HG02840 (cell line): ENCODE data around the gene NLRP7.
"Not testable (repeated sequence)": the region's sequence is repeated elsewhere in the genome, so short reads cannot be mapped to it uniquely, and the experiment has no call there.

Experiments
- ATAC-seq: cut with Tn5 transposase; IDR thresholded peaks from one replicate; pipeline ENCODE4 v1.9.1; 2021; ENCODE audit warnings: mild to moderate bottlenecking, moderate library complexity, moderate number of reproducible peaks; ENCODE audit not compliant: unreplicated experiment, low FRiP score

The NLRP7 gene

GRCh38 chr19:54947381-54947780, at the start of gene NLRP7:
Gene NLRP7 (minus strand): TSS chr19:54947530.
- ATAC-seq, result no peak

- ATAC-seq, result no peak
Measured at GRCh38 chr19:54995561-54995960, 48.2 kb upstream of the NLRP7 start.

GRCh38 chr19:54989531-54989930, 42.2 kb upstream of the NLRP7 start:
- not testable (repeated sequence) for ATAC-seq

GRCh38 chr19:54982562-54982961, 35.2 kb upstream of the NLRP7 start:
- ATAC-seq, result not testable (repeated sequence)

GRCh38 chr19:54973229-54974090, 26.1 kb upstream of the NLRP7 start:
- not testable (repeated sequence) for ATAC-seq

GRCh38 chr19:54971446-54971845, 24.1 kb upstream of the NLRP7 start:
- ATAC-seq, result not testable (repeated sequence)

GRCh38 chr19:54969647-54970046, 22.3 kb upstream of the NLRP7 start:
- no peak for ATAC-seq

GRCh38 chr19:54967611-54968010, 20.3 kb upstream of the NLRP7 start:
- ATAC-seq, result no peak

- not testable (repeated sequence) for ATAC-seq
Measured at GRCh38 chr19:54965055-54965454, 17.7 kb upstream of the NLRP7 start.

GRCh38 chr19:54959840-54960239, 12.5 kb upstream of the NLRP7 start:
- no peak for ATAC-seq

GRCh38 chr19:54955376-54955775, 8.0 kb upstream of the NLRP7 start:
- no peak for ATAC-seq

- ATAC-seq, result not testable (repeated sequence)
Measured at GRCh38 chr19:54953345-54953713, 6.0 kb upstream of the NLRP7 start.

GRCh38 chr19:54952591-54953344, 5.4 kb upstream of the NLRP7 start:
- ATAC-seq, result no peak

GRCh38 chr19:54950580-54950979, 3.2 kb upstream of the NLRP7 start:
- ATAC-seq, result not testable (repeated sequence)

- no peak for ATAC-seq
Measured at GRCh38 chr19:54949412-54949811, 2.1 kb upstream of the NLRP7 start.

- not testable (repeated sequence) for ATAC-seq
Measured at GRCh38 chr19:54943772-54944361, 3.5 kb downstream of the NLRP7 start.

GRCh38 chr19:54939538-54939937, 7.8 kb downstream of the NLRP7 start:
- not testable (repeated sequence) for ATAC-seq

- ATAC-seq, result no peak
Measured at GRCh38 chr19:54938906-54939305, 8.4 kb downstream of the NLRP7 start.

GRCh38 chr19:54937926-54938325, 9.4 kb downstream of the NLRP7 start:
- ATAC-seq, result no peak

- ATAC-seq, result no peak
Measured at GRCh38 chr19:54928299-54928698, 19.0 kb downstream of the NLRP7 start.

- no peak for ATAC-seq
Measured at GRCh38 chr19:54923276-54923675, 24.1 kb downstream of the NLRP7 start.
